ENCODE measurements around the gene SERPINH1.

DNA sequence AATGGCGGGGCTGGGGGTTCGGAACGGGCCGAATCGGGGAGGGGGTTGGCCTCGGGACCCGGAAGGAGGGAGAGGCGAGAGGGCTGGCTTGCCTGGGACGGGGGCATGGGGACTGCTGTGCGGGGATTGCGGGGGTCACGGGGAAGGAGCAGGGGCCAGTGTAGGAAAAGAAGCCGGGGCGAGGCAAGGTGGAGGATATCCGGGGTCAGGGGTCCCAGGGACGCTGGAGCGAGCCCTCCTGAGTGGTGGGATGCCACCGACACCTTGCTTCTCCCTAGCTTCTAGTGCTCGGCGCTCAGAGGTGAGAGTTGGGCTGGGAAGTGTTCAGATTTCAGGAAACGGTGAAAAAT, 35.9 kb upstream of the SERPINH1 start:
- TF ChIP-seq KDM5A (IDR thresholded peaks at IDR 0.05; ENCODE audit: borderline replicate concordance, low read length) (no peak), REPIN1 (CRISPR knock-in tag; IDR thresholded peaks at IDR 0.05; ENCODE audit: borderline replicate concordance, low read depth) (no peak), CTCF (CRISPR knock-in tag; IDR thresholded peaks at IDR 0.05) (no peak), ZNF850 (CRISPR knock-in tag; conservative IDR thresholded peaks at IDR 0.05) (no peak), ZNF550 (CRISPR knock-in tag; IDR thresholded peaks at IDR 0.05; ENCODE audit: borderline replicate concordance) (no peak), SMAD3 (CRISPR knock-in tag; IDR thresholded peaks at IDR 0.05) (no peak)

All from HepG2 (cell line).